ENCODE results near the gene NRXN3. TPM values are rescaled to one million over a fixed set of nuclear protein-coding genes. Genes with fewer than 3 reads are reported as not detected.

Gene NRXN3
- polyA plus RNA-seq, 1 of the 3 experiments (the other 2 are of a cell fraction) = 1.6 TPM

- no peak overlapping the region for H3K27ac ChIP-seq (ENCODE audit: low read depth in 2 of 2, low read length in 1 of 2)
- no peak for TF ChIP-seq NRF1 (IDR thresholded peaks at IDR 0.05; ENCODE audit: low read depth, low read length)
- no peak for TF ChIP-seq EP300 (IDR thresholded peaks at IDR 0.05; ENCODE audit: borderline replicate concordance in 1 of 2, low read depth in 1 of 2, low read length in 1 of 2)
- no peak for TF ChIP-seq JUND (IDR thresholded peaks at IDR 0.05)
- TF ChIP-seq TEAD4 (IDR thresholded peaks at IDR 0.05; ENCODE audit: borderline replicate concordance, insufficient read depth) = no peak
- TF ChIP-seq EZH2phosphoT487 (IDR thresholded peaks at IDR 0.05; ENCODE audit: borderline replicate concordance, low read depth) = no peak
- no peak for TF ChIP-seq TCF12 (IDR thresholded peaks at IDR 0.05)
- TF ChIP-seq, protein P1, sequence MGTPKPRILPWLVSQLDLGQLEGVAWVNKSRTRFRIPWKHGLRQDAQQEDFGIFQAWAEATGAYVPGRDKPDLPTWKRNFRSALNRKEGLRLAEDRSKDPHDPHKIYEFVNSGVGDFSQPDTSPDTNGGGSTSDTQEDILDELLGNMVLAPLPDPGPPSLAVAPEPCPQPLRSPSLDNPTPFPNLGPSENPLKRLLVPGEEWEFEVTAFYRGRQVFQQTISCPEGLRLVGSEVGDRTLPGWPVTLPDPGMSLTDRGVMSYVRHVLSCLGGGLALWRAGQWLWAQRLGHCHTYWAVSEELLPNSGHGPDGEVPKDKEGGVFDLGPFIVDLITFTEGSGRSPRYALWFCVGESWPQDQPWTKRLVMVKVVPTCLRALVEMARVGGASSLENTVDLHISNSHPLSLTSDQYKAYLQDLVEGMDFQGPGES (IDR thresholded peaks at IDR 0.05; ENCODE audit: low read depth, low read length) = no peak
- TF ChIP-seq POLR2AphosphoS5 (IDR thresholded peaks at IDR 0.05; ENCODE audit: low read depth, low read length) = no peak
- no peak for TF ChIP-seq GABPA (IDR thresholded peaks at IDR 0.05; ENCODE audit: low read depth)
- TF ChIP-seq, protein P2, sequence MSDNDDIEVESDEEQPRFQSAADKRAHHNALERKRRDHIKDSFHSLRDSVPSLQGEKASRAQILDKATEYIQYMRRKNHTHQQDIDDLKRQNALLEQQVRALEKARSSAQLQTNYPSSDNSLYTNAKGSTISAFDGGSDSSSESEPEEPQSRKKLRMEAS (IDR thresholded peaks at IDR 0.05; ENCODE audit: low read depth) = no peak
- no peak for TF ChIP-seq TAF1 (IDR thresholded peaks at IDR 0.05; ENCODE audit: borderline replicate concordance, low read depth, low read length)
- no peak for TF ChIP-seq RFX5 (IDR thresholded peaks at IDR 0.05; ENCODE audit: low read length)
- no peak for TF ChIP-seq MEF2A (IDR thresholded peaks at IDR 0.05; ENCODE audit: borderline replicate concordance, low read depth)
- H4K20me1 ChIP-seq (ENCODE audit: insufficient read depth) = no peaks in the 10 kb centered on the region
- no peak for DNase-seq
- H3K27me3 ChIP-seq (ENCODE audit: insufficient read depth) = no peaks in the 10 kb centered on the region
- 0 out of 4 replicates have a peak, but pooled peaks cover 0 to 5% of the 10 kb centered on the region in 2 experiments for H3K4me1 ChIP-seq (ENCODE audit: control insufficient read depth in 1 of 2, insufficient read depth in 2 of 2, low read depth in 1 of 2, low read length in 1 of 2)
- ChIA-PET POLR2A (no interaction called here), CTCF (no interaction called here)
- H3K9me2 ChIP-seq = no peaks in the 10 kb centered on the region
- 44% methylated on average over 7 of the region's 7 CpGs for WGBS (ENCODE audit: low lambda C conversion rate)
- H3K9me3 ChIP-seq = no peaks in the 10 kb centered on the region
- H3K4me3 ChIP-seq (ENCODE audit: low read depth in 2 of 2, low read length in 1 of 2) = no peak overlapping the region
- H3K36me3 ChIP-seq (replicated peaks in 1 of 2; ENCODE audit: control insufficient read depth in 1 of 2, insufficient read depth in 2 of 2, low read length in 1 of 2) = no peaks in the 10 kb centered on the region
- no peak overlapping the region for H3K9ac ChIP-seq
- no peak overlapping the region for H3K4me2 ChIP-seq
- H3F3A ChIP-seq (replicated peaks; ENCODE audit: insufficient read depth) = no peaks in the 10 kb centered on the region
- peak overlapping the region; percentile 35; the same call in 1 of the 2 replicates for H2AFZ ChIP-seq (ENCODE audit: low read depth)
- H3K79me2 ChIP-seq (ENCODE audit: insufficient read depth) = no peaks in the 10 kb centered on the region
Measured at GRCh38 chr14:79136071-79137044, 966.2 kb downstream of the NRXN3 start.

DNA sequence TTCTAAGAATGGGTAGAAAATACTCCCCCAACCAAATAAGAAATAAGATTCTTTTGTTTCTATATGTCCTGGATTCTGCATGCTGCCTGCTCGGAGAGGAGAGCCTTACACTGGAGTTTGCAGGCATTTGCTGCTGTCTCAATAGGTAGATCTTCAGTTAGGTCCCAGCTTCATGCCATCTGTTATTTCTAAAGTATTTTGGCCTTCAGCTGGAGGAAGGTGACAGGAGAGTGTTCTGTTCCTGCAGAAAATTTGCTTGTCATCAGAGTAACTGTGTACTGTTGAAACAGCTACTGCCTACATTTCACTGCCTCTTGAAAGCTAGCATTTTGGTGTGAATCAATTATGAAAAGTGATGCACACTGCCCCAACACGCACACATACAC, 966.9 kb downstream of the NRXN3 start:
- POLR2A ChIA-PET = no interaction called here
- WGBS (ENCODE audit: low lambda C conversion rate) = 53% methylated on average over 2 of the region's 2 CpGs
- Histone ChIP-seq H3K79me2 (ENCODE audit: insufficient read depth) (no peaks in the 10 kb centered on the region), H3F3A (replicated peaks; ENCODE audit: insufficient read depth) (no peaks in the 10 kb centered on the region), H2AFZ (ENCODE audit: low read depth) (no peak overlapping the region), H3K4me3 (ENCODE audit: low read depth in 2 of 2, low read length in 1 of 2) (no peak overlapping the region), H3K36me3 (replicated peaks in 1 of 2; ENCODE audit: control insufficient read depth in 1 of 2, insufficient read depth in 2 of 2, low read length in 1 of 2) (no peaks in the 10 kb centered on the region), H3K9ac (no peak overlapping the region), H3K9me2 (no peaks in the 10 kb centered on the region), H3K27me3 (ENCODE audit: insufficient read depth) (no peaks in the 10 kb centered on the region), H3K4me2 (no peak overlapping the region), H3K9me3 (no peaks in the 10 kb centered on the region), H3K27ac (ENCODE audit: low read depth in 2 of 2, low read length in 1 of 2) (no peak overlapping the region), H4K20me1 (ENCODE audit: insufficient read depth) (no peaks in the 10 kb centered on the region), H3K4me1 (ENCODE audit: control insufficient read depth in 1 of 2, insufficient read depth in 2 of 2, low read depth in 1 of 2, low read length in 1 of 2) (0 out of 4 replicates have a peak, but pooled peaks cover 0 to 5% of the 10 kb centered on the region in 2 experiments)
- TF ChIP-seq EP300 (IDR thresholded peaks at IDR 0.05; ENCODE audit: borderline replicate concordance in 1 of 2, low read depth in 1 of 2, low read length in 1 of 2) = no peak
- CTCF ChIA-PET = no interaction called here
- no peak for DNase-seq

All from SK-N-SH (cell line).